Measurements from ENCODE around the gene ZFPM1.

- TF ChIP-seq CTCF (IDR thresholded peaks at IDR 0.05) = no peak
- no peak for TF ChIP-seq ZFX (IDR thresholded peaks at IDR 0.05; ENCODE audit: borderline replicate concordance)
Measured at GRCh38 chr16:88508376-88508867, 55.3 kb downstream of the ZFPM1 start.

Measured in 22Rv1 (cell line).